Stimulated activated CD8-positive, alpha-beta memory T cell treated with anti-CD3 and anti-CD28 coated beads, Interleukin-15, amount 100 ng/mL, for 1 hour (primary cell): Measurements from ENCODE around the gene PAX3.

ENCODE experiments used
- DNase-seq: peaks from one replicate; pipeline ENCODE4 v3.0.0-alpha.2; 2020; ENCODE audit warnings: low read depth

Gene PAX3

GRCh38 chr2:222296911-222297599 lies 1.7 kb downstream of the PAX3 start:
- no peak for DNase-seq

GRCh38 chr2:222296311-222296741 lies 2.5 kb downstream of the PAX3 start:
- no peak for DNase-seq

- no peak for DNase-seq
Measured at GRCh38 chr2:222295368-222296062, 3.3 kb downstream of the PAX3 start.

GRCh38 chr2:222294996-222295367 lies 3.8 kb downstream of the PAX3 start:
- DNase-seq: no peak

GRCh38 chr2:222293660-222294630 lies 4.9 kb downstream of the PAX3 start:
- DNase-seq: no peak

- DNase-seq: no peak
Measured at GRCh38 chr2:222292149-222293134, 6.4 kb downstream of the PAX3 start.

- DNase-seq: no peak
Measured at GRCh38 chr2:222291485-222291841, 7.3 kb downstream of the PAX3 start.

- no peak for DNase-seq
Measured at GRCh38 chr2:222290736-222291484, 7.9 kb downstream of the PAX3 start.

GRCh38 chr2:222290401-222290735 lies 8.4 kb downstream of the PAX3 start:
- no peak for DNase-seq

GRCh38 chr2:222289278-222290160 lies 9.3 kb downstream of the PAX3 start:
- DNase-seq: no peak

GRCh38 chr2:222288590-222289277 lies 10.1 kb downstream of the PAX3 start:
- DNase-seq: no peak

GRCh38 chr2:222287862-222288479 lies 10.8 kb downstream of the PAX3 start:
- DNase-seq: no peak

GRCh38 chr2:222284466-222284865 lies 14.3 kb downstream of the PAX3 start:
- no peak for DNase-seq

- DNase-seq: no peak
Measured at GRCh38 chr2:222283634-222284033, 15.2 kb downstream of the PAX3 start.

- no peak for DNase-seq
Measured at GRCh38 chr2:222281506-222281905, 17.3 kb downstream of the PAX3 start.

GRCh38 chr2:222280795-222281194 lies 18.0 kb downstream of the PAX3 start:
- no peak for DNase-seq

GRCh38 chr2:222272446-222273015 lies 26.3 kb downstream of the PAX3 start:
- DNase-seq: no peak

- no peak for DNase-seq
Measured at GRCh38 chr2:222271854-222272253, 26.9 kb downstream of the PAX3 start.
